Measurements from ENCODE around the gene B3GAT1. TPM values are rescaled to one million over a fixed set of nuclear protein-coding genes. Genes with fewer than 3 reads are reported as not detected.

Gene B3GAT1
- total and polyA plus RNA-seq, 2 experiments from 2014 or later: 4.8 to 28.3 TPM

DNA sequence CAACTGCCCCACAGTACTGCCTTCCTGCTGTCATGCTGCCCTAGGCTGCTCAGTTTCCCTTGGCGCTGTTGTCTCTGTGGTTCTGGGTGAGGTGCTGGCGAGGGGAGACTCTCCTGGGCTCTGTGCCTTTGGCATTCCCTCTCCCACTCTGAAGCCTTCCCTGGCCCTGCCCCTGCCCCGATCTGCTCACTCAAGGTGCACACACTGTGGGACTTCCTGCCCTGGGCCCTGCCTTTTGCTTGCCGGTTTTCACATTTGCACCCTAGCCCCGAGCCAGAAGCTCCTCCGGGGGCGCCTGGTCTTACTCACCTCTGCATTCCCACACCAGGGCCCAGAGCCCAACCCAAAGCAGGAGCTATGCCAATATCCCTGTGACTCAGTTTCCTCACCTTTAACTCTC, 12.0 kb downstream of the B3GAT1 start:
- Histone ChIP-seq H3K4me1 (ENCODE audit: insufficient read depth) (no peaks in the 10 kb centered on the region), H3K36me3 (ENCODE audit: insufficient read depth) (no peaks in the 10 kb centered on the region), H3K4me3 (no peak overlapping the region), H3K79me2 (replicated peaks; ENCODE audit: insufficient read depth) (peaks cover 49% of the 10 kb centered on the region), H2AFZ (no peak overlapping the region), H3F3A (replicated peaks; ENCODE audit: low read depth) (no peaks in the 10 kb centered on the region), H3K27me3 (ENCODE audit: insufficient read depth) (no peaks in the 10 kb centered on the region), H3K27ac (ENCODE audit: low read depth) (no peak overlapping the region), H3K4me2 (no peak overlapping the region), H3K9me2 (ENCODE audit: insufficient read depth) (peaks cover 4% of the 10 kb centered on the region; the same call in 1 of the 2 replicates), H4K20me1 (replicated peaks; ENCODE audit: insufficient read depth) (peaks cover 23% of the 10 kb centered on the region; the same call in 1 of the 2 replicates)
- no peak overlapping the region for H3K27ac Mint-ChIP-seq
- peaks cover 18% of the 10 kb centered on the region for H3K36me3 Mint-ChIP-seq (ENCODE audit: low read depth)
- DNase-seq (ENCODE audit: low spot score): no peak
- peaks cover 5% of the 10 kb centered on the region for H3K27me3 Mint-ChIP-seq (ENCODE audit: insufficient read depth, low read depth, poor library complexity)
- TF ChIP-seq JUNB (IDR thresholded peaks at IDR 0.05; ENCODE audit: unreplicated experiment): no peak
- TF ChIP-seq, protein P1, sequence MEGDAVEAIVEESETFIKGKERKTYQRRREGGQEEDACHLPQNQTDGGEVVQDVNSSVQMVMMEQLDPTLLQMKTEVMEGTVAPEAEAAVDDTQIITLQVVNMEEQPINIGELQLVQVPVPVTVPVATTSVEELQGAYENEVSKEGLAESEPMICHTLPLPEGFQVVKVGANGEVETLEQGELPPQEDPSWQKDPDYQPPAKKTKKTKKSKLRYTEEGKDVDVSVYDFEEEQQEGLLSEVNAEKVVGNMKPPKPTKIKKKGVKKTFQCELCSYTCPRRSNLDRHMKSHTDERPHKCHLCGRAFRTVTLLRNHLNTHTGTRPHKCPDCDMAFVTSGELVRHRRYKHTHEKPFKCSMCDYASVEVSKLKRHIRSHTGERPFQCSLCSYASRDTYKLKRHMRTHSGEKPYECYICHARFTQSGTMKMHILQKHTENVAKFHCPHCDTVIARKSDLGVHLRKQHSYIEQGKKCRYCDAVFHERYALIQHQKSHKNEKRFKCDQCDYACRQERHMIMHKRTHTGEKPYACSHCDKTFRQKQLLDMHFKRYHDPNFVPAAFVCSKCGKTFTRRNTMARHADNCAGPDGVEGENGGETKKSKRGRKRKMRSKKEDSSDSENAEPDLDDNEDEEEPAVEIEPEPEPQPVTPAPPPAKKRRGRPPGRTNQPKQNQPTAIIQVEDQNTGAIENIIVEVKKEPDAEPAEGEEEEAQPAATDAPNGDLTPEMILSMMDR (conservative IDR thresholded peaks at IDR 0.05; ENCODE audit: low read depth in 2 of 2): no peak
- no peak for TF ChIP-seq POLR2AphosphoS5 (IDR thresholded peaks at IDR 0.05; ENCODE audit: low read depth)
- TF ChIP-seq EZH2 (IDR thresholded peaks at IDR 0.05; ENCODE audit: low read depth, unreplicated experiment): no peak
- no peak for TF ChIP-seq ZNF114 (CRISPR knock-in tag; IDR thresholded peaks at IDR 0.05)
- TF ChIP-seq, protein P2, sequence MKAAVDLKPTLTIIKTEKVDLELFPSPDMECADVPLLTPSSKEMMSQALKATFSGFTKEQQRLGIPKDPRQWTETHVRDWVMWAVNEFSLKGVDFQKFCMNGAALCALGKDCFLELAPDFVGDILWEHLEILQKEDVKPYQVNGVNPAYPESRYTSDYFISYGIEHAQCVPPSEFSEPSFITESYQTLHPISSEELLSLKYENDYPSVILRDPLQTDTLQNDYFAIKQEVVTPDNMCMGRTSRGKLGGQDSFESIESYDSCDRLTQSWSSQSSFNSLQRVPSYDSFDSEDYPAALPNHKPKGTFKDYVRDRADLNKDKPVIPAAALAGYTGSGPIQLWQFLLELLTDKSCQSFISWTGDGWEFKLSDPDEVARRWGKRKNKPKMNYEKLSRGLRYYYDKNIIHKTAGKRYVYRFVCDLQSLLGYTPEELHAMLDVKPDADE (IDR thresholded peaks at IDR 0.05): no peak
- peaks cover 15% of the 10 kb centered on the region for H3K4me1 Mint-ChIP-seq
- no peak for ATAC-seq
- H3K9me3 Mint-ChIP-seq: peaks cover 3% of the 10 kb centered on the region; the same call in 2 of the 3 replicates
- no peak overlapping the region for H3K4me3 Mint-ChIP-seq

DNA sequence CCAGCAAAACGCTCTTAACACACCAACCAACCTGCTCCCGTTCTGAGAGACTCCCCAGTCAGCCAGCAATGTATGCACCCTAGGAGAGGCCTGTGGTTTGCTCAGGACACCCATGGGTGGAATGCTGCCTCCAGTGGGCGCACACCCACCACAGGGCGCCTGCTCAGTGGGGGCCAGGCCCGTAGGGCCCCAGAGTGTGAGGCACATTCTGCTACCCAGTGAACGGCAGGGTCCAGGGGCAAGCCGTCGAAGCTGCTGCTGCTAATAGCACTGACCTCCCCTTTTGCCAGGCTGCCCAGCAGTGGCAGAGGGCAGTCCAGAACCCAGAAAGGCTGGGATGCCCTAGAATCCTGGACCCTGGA, 12.8 kb downstream of the B3GAT1 start:
- Mint-ChIP-seq H3K27me3 (ENCODE audit: insufficient read depth, low read depth, poor library complexity) (peaks cover 5% of the 10 kb centered on the region), H3K9me3 (peaks cover 3% of the 10 kb centered on the region; the same call in 2 of the 3 replicates), H3K27ac (no peak overlapping the region), H3K4me3 (no peak overlapping the region), H3K36me3 (ENCODE audit: low read depth) (peaks cover 18% of the 10 kb centered on the region), H3K4me1 (peaks cover 15% of the 10 kb centered on the region)
- Histone ChIP-seq H3F3A (replicated peaks; ENCODE audit: low read depth) (no peaks in the 10 kb centered on the region), H3K9me2 (ENCODE audit: insufficient read depth) (peaks cover 4% of the 10 kb centered on the region; the same call in 1 of the 2 replicates), H4K20me1 (replicated peaks; ENCODE audit: insufficient read depth) (peaks cover 23% of the 10 kb centered on the region; the same call in 1 of the 2 replicates), H3K4me2 (no peak overlapping the region), H3K36me3 (ENCODE audit: insufficient read depth) (no peaks in the 10 kb centered on the region), H3K27ac (ENCODE audit: low read depth) (no peak overlapping the region), H3K4me3 (no peak overlapping the region), H2AFZ (no peak overlapping the region), H3K79me2 (replicated peaks; ENCODE audit: insufficient read depth) (peaks cover 49% of the 10 kb centered on the region), H3K27me3 (ENCODE audit: insufficient read depth) (no peaks in the 10 kb centered on the region), H3K4me1 (ENCODE audit: insufficient read depth) (no peaks in the 10 kb centered on the region)
- DNase-seq (ENCODE audit: low spot score) (no peak), ATAC-seq (no peak)
- TF ChIP-seq JUNB (IDR thresholded peaks at IDR 0.05; ENCODE audit: unreplicated experiment) (no peak), POLR2AphosphoS5 (IDR thresholded peaks at IDR 0.05; ENCODE audit: low read depth) (no peak)
- TF ChIP-seq, protein P2 (IDR thresholded peaks at IDR 0.05): no peak
- TF ChIP-seq, protein P1 (conservative IDR thresholded peaks at IDR 0.05; ENCODE audit: low read depth in 2 of 2): no peak
